CD4-positive, alpha-beta T cell (primary cell): Measurements from ENCODE around the gene RPS10. TPM values are rescaled to one million over a fixed set of nuclear protein-coding genes. Genes with fewer than 3 reads are reported as not detected.

ENCODE experiments used
- ATAC-seq: fragments of 200-7000 bp; cut with Tn5 transposase; one replicate; pipeline ENCODE4 v1.10.0; 2022; ENCODE audit warnings: mild to moderate bottlenecking; ENCODE audit not compliant: poor library complexity
- CTCF ChIA-PET: fragments of 350-600 bp; sonication (Branson Sonifier 250); formaldehyde crosslinking; loops from one replicate; lab custom pipeline; 2021; ENCODE audit warnings: antibody characterized with exemption, inconsistent platforms; lab: Charles Lee
- POLR2A ChIA-PET: fragments of 350-600 bp; sonication (Branson Sonifier 250); formaldehyde crosslinking; loops from one replicate; lab custom pipeline; 2021; ENCODE audit warnings: antibody characterized with exemption, inconsistent platforms; lab: Charles Lee
- DNase-seq, 14 experiments: peaks; one replicate each; pipeline ENCODE4 v3.0.0-alpha.2; 2013 to 2020; ENCODE audit warnings: mixed read lengths in 2 of 14
- H3K27ac ChIP-seq, 2 donors: one replicate each; pipeline versions ENCODE4 v1.5.1 to v1.7.0; 2013; ENCODE audit warnings: low read length in 2 of 2, low read depth in 1 of 2, mild to moderate bottlenecking in 1 of 2
- H3K27me3 ChIP-seq, 2 experiments: 1 replicate in 1 of 2; 2 replicates in 1 of 2; pipeline versions ENCODE4 v1.6.1 to v1.7.0; 2013; ENCODE audit warnings: low read length in 2 of 2, control low read depth in 1 of 2, mild to moderate bottlenecking in 1 of 2, moderate library complexity in 1 of 2; ENCODE audit not compliant: insufficient read depth in 2 of 2, control insufficient read depth in 1 of 2
- H3K36me3 ChIP-seq: one replicate; pipeline ENCODE4 v1.6.1; 2013; ENCODE audit warnings: low read length, control low read depth; ENCODE audit not compliant: insufficient read depth
- H3K4me1 ChIP-seq: one replicate; pipeline ENCODE4 v1.6.1; 2013; ENCODE audit warnings: low read length, control low read depth; ENCODE audit not compliant: insufficient read depth
- H3K4me3 ChIP-seq: one replicate; pipeline ENCODE4 v1.5.1; 2013; ENCODE audit warnings: mild to moderate bottlenecking, low read length, moderate library complexity
- H3K9me3 ChIP-seq, 2 experiments: 1 replicate in 1 of 2; 2 replicates in 1 of 2; pipeline versions ENCODE4 v1.6.1 to v1.7.0; 2013; ENCODE audit warnings: low read length in 2 of 2, mild to moderate bottlenecking in 2 of 2, control low read depth in 1 of 2, moderate library complexity in 1 of 2; ENCODE audit not compliant: control insufficient read depth in 1 of 2, insufficient read depth in 1 of 2
- H3K27ac Mint-ChIP-seq: one replicate; pipeline ENCODE4 v1.8.0; 2020; ENCODE audit warnings: mixed read lengths
- H3K27me3 Mint-ChIP-seq: one replicate; pipeline ENCODE4 v1.8.0; 2021; ENCODE audit warnings: mixed read lengths
- H3K36me3 Mint-ChIP-seq: one replicate; pipeline ENCODE4 v1.8.0; 2021; ENCODE audit warnings: low read depth, mixed read lengths
- H3K4me1 Mint-ChIP-seq: one replicate; pipeline ENCODE4 v1.8.0; 2021; ENCODE audit warnings: low read depth, mixed read lengths
- H3K4me3 Mint-ChIP-seq: one replicate; pipeline ENCODE4 v1.8.0; 2020; ENCODE audit warnings: mild to moderate bottlenecking, mixed read lengths
- H3K9me3 Mint-ChIP-seq: one replicate; pipeline ENCODE4 v1.8.0; 2020; ENCODE audit warnings: mixed read lengths
- CTCF ChIP-seq: fragments of 200-600 bp; IDR thresholded peaks from one replicate; pipeline ENCODE4 v1.8.0; 2022; ENCODE audit warnings: antibody characterized with exemption, mild to moderate bottlenecking
- intact Hi-C, 2 experiments: fragments of 100-400 bp; cut with DNase I in 1 of 2; cut with micrococcal nuclease in 1 of 2; formaldehyde crosslinking; loops; one replicate each; pipeline versions ENCODE4 v1.15.1 to v1.9.0; 2023 to 2025; cut with DNase I, micrococcal nuclease
- total RNA-seq, 174 experiments: library from RNA in 2 of 174; stranded (reverse) in 2 of 174; gene quantifications; one replicate each; pipeline ENCODE4 v1.2.3 and lab custom pipeline; 2021 to 2026

RPS10 gene
- total RNA-seq, 2 experiments from 2014 or later = 3,088 to 3,122 TPM

GRCh38 chr6:34385793-34386195 lies 40.1 kb downstream of the RPS10 start:
- H3K4me1 Mint-ChIP-seq = peaks cover 56% of the 10 kb centered on the region
- POLR2A ChIA-PET = no interaction called here
- no peak overlapping the region for H3K27ac ChIP-seq

GRCh38 chr6:34384321-34385153 lies 41.3 kb downstream of the RPS10 start:
- ChIA-PET CTCF (interaction anchor here (0.7 kb wide), 1 partner anchor 31 kb away, joined by 3 read pairs; no protein-coding TSS in a partner anchor), POLR2A (no interaction called here)
- Histone ChIP-seq H3K27me3 (no peaks in the 10 kb centered on the region), H3K4me1 (peaks cover 7% of the 10 kb centered on the region), H3K9me3 (no peaks in the 10 kb centered on the region), H3K4me3 (no peak overlapping the region), H3K36me3 (no peaks in the 10 kb centered on the region), H3K27ac (no peak overlapping the region)
- intact Hi-C loops = no loop called here
- no peak for TF ChIP-seq CTCF
- DNase-seq = no peak
- Mint-ChIP-seq H3K9me3 (no peaks in the 10 kb centered on the region), H3K27ac (no peak overlapping the region), H3K4me3 (no peak overlapping the region), H3K36me3 (peaks cover 6% of the 10 kb centered on the region), H3K27me3 (no peaks in the 10 kb centered on the region), H3K4me1 (peaks cover 61% of the 10 kb centered on the region)
- no peak for ATAC-seq

More at GRCh38 chr6:34385793-34386195, 40.1 kb downstream of the RPS10 start:
- intact Hi-C loops = no loop called here
- Mint-ChIP-seq H3K4me3 (no peak overlapping the region), H3K27me3 (no peaks in the 10 kb centered on the region), H3K27ac (peak overlapping the region; percentile 3), H3K36me3 (no peaks in the 10 kb centered on the region), H3K9me3 (no peaks in the 10 kb centered on the region)
- Histone ChIP-seq H3K4me3 (no peak overlapping the region), H3K27me3 (no peaks in the 10 kb centered on the region), H3K9me3 (no peaks in the 10 kb centered on the region), H3K4me1 (peaks cover 7% of the 10 kb centered on the region), H3K36me3 (no peaks in the 10 kb centered on the region)
- TF ChIP-seq CTCF = no peak
- CTCF ChIA-PET = no interaction called here
- ATAC-seq (no peak), DNase-seq (no peak)

- Histone ChIP-seq H3K27me3 (no peaks in the 10 kb centered on the region), H3K4me3 (no peak overlapping the region), H3K27ac (no peak overlapping the region), H3K4me1 (peaks cover 4% of the 10 kb centered on the region), H3K9me3 (no peaks in the 10 kb centered on the region), H3K36me3 (no peaks in the 10 kb centered on the region)
- intact Hi-C loops = no loop called here
- Mint-ChIP-seq H3K27ac (peak overlapping the region; percentile 1), H3K4me3 (no peak overlapping the region), H3K36me3 (peaks cover 6% of the 10 kb centered on the region), H3K27me3 (no peaks in the 10 kb centered on the region), H3K4me1 (peaks cover 57% of the 10 kb centered on the region), H3K9me3 (no peaks in the 10 kb centered on the region)
- TF ChIP-seq CTCF = no peak
- no peak for ATAC-seq
- POLR2A ChIA-PET = interaction anchor here (1.2 kb wide), 1 partner anchor 8 kb away, joined by 4 read pairs; no protein-coding TSS in a partner anchor
- CTCF ChIA-PET = interaction anchor here (0.7 kb wide), 1 partner anchor 32 kb away, joined by 3 read pairs; no protein-coding TSS in a partner anchor
- no peak for DNase-seq
These were observed 42.1 kb downstream of the RPS10 start for GRCh38 chr6:34383656-34384320.
